NCI-H524 treated with DMSO at 0.1 percent for 48 hours (cell line): Measurements from ENCODE around the gene ASF1A.

Source experiments
- DNase-seq: peaks from one replicate; lab custom pipeline; 2025; lab: John Stamatoyannopoulos, UW

The ASF1A gene

GRCh38 chr6:118913161-118913560 is 19.2 kb downstream of the ASF1A start:
- no peak for DNase-seq

GRCh38 chr6:118914598-118914997 is 20.6 kb downstream of the ASF1A start:
- no peak for DNase-seq

- DNase-seq = no peak
These were observed 23.8 kb downstream of the ASF1A start for GRCh38 chr6:118917546-118918328.

- no peak for DNase-seq
These were observed 24.4 kb downstream of the ASF1A start for GRCh38 chr6:118918329-118918725.

GRCh38 chr6:118921084-118921483 is 27.1 kb downstream of the ASF1A start:
- no peak for DNase-seq

GRCh38 chr6:118923035-118923434 is 29.1 kb downstream of the ASF1A start:
- no peak for DNase-seq

GRCh38 chr6:118930680-118931079 is 36.7 kb downstream of the ASF1A start:
- DNase-seq = no peak

GRCh38 chr6:118931436-118931835 is 37.5 kb downstream of the ASF1A start:
- DNase-seq = no peak

- no peak for DNase-seq
These were observed 38.5 kb downstream of the ASF1A start for GRCh38 chr6:118932421-118932820.

GRCh38 chr6:118933855-118934460 is 40.0 kb downstream of the ASF1A start:
- DNase-seq = no peak

GRCh38 chr6:118934461-118935330 is 40.7 kb downstream of the ASF1A start, which contains the start of gene MCM9:
MCM9 (minus strand) TSS chr6:118935159; CDS start chr6:118931723, 3,436 bp downstream.
- peak; percentile 26 for DNase-seq

- DNase-seq = no peak
These were observed 41.3 kb downstream of the ASF1A start for GRCh38 chr6:118935331-118935668.

- DNase-seq = no peak
These were observed 42.2 kb downstream of the ASF1A start for GRCh38 chr6:118935978-118936703.

- DNase-seq = no peak
These were observed 45.7 kb downstream of the ASF1A start for GRCh38 chr6:118939683-118940082.

- no peak for DNase-seq
These were observed 46.8 kb downstream of the ASF1A start for GRCh38 chr6:118940770-118941169.

GRCh38 chr6:118945217-118945616 is 51.3 kb downstream of the ASF1A start:
- DNase-seq = no peak

- no peak for DNase-seq
These were observed 58.7 kb downstream of the ASF1A start for GRCh38 chr6:118952683-118953082.

- DNase-seq = no peak
These were observed 59.4 kb downstream of the ASF1A start for GRCh38 chr6:118953391-118953790.
